ENCODE results near the gene MARCHF2. TPM values are rescaled to one million over a fixed set of nuclear protein-coding genes. Genes with fewer than 3 reads are reported as not detected.

Gene MARCHF2
- 82.6 and 90.2 TPM in 2 replicates for total RNA-seq

GRCh38 chr19:8412783-8413628 lies at the start of gene MARCHF2:
TSS of gene MARCHF2 (plus strand) at chr19:8413305. CDS start at chr19:8421841, 8,536 bp downstream.

DNA sequence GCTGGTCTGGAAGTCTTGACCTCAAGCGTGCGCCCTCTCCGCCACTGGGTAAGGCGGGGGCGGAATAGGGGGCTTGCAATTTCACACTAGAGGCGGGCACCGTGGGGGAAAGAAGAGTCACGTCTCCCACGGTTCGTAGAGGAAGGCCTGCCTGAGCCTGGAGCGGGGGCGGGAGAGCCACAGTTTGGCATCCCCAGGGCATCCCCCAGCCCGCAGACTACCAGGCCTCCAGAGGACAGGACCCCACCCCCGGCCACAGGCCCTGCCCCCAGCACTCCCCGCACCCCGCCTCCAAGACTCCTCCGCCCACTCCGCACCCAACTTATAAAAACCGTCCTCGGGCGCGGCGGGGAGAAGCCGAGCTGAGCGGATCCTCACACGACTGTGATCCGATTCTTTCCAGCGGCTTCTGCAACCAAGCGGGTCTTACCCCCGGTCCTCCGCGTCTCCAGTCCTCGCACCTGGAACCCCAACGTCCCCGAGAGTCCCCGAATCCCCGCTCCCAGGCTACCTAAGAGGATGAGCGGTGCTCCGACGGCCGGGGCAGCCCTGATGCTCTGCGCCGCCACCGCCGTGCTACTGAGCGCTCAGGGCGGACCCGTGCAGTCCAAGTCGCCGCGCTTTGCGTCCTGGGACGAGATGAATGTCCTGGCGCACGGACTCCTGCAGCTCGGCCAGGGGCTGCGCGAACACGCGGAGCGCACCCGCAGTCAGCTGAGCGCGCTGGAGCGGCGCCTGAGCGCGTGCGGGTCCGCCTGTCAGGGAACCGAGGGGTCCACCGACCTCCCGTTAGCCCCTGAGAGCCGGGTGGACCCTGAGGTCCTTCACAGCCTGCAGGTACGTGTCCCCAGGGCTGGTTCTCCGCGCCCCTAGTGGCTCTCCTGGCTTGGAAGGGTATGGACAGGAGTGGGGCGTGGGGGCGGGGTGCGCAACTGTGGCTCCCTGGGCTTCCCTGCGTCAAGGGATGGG lies 49.0 kb upstream of the MARCHF2 start, which contains the start of gene ANGPTL4:
Gene ANGPTL4, plus strand, starts transcription at position 353 of the 969 bp plus-strand sequence. Its CDS starts 167 bp downstream, at position 520.

DNA sequence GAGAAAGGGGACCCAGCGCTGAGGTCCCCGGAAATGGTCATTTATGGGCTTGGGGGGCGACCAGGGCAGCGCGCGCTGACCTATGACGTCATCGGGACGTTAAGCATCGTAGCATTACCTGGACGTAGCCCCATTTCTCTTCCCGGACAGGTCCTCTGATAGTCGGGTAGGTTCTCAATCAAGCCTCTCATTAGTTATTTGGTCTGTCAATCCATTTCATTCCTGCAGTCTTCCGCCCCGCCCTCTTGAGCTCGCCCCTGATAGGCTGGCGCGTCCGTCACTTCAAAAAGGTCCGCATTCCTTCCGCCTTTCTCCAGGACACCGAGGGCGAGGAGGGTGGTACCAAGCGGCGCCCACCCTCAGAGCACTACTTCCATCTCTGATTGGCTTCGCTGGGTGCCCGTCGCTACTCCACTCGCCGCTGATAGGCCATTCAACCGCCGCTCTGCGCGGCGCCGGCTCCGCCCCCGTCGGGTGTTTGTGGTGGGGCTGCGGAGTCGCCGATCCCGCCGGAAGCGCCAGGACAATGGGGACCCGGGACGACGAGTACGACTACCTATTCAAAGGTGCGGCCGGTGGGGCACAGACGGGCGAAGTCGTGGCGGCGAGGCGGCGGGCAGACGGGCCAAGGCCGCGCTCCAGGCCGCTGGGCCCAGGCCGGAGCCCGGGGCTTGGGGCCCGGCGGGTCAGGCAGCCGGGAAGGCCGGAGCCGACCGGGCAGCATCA lies 23.1 kb upstream of the MARCHF2 start, which contains the start of gene RAB11B:
Gene RAB11B, plus strand, starts transcription at position 470 of the 726 bp plus-strand sequence. Its CDS starts 57 bp downstream, at position 527.

GRCh38 chr19:8444677-8445487 lies 31.8 kb downstream of the MARCHF2 start, which contains the start of gene HNRNPM:
TSS of gene HNRNPM (plus strand) at chr19:8444975. CDS start at chr19:8444999, 24 bp downstream.

Small RNAs within 50 kb of the gene (small RNA-seq; reads per million reads assigned to genes)
- not detected for gene MIR4999

Other genes with a start within 250 kb of the MARCHF2 start
- gene CERS4, start 203.9 kb upstream of the MARCHF2 start, total RNA-seq: 1.8 and 1.9 TPM in 2 replicates
- gene CD320, start 104.9 kb upstream of the MARCHF2 start, total RNA-seq: 18.2 and 24.7 TPM in 2 replicates
- 5.7 and 20.6 TPM in 2 replicates for gene NDUFA7, start 91.9 kb upstream of the MARCHF2 start, total RNA-seq
- gene RPS28, start 91.8 kb upstream of the MARCHF2 start, total RNA-seq: 66.5 and 96.5 TPM in 2 replicates
- gene KANK3, start 70.0 kb upstream of the MARCHF2 start, total RNA-seq: 0.16 and 0.61 TPM in 2 replicates
- gene ANGPTL4, start 49.1 kb upstream of the MARCHF2 start, total RNA-seq: 1.2 and 4.4 TPM in 2 replicates
- 23.3 and 26.8 TPM in 2 replicates for gene RAB11B, start 22.9 kb upstream of the MARCHF2 start, total RNA-seq
- 36.7 and 37.2 TPM in 2 replicates for gene HNRNPM, start 31.7 kb downstream of the MARCHF2 start, total RNA-seq
- gene PRAM1, start 89.3 kb downstream of the MARCHF2 start, total RNA-seq: 0.12 and 0.32 TPM in 2 replicates
- 5.2 and 7.7 TPM in 2 replicates for gene ZNF414, start 100.9 kb downstream of the MARCHF2 start, total RNA-seq
- 0.85 and 2.8 TPM in 2 replicates for gene MYO1F, start 164.1 kb downstream of the MARCHF2 start, total RNA-seq
- gene ADAMTS10, start 197.4 kb downstream of the MARCHF2 start, total RNA-seq: 21.5 and 31.0 TPM in 2 replicates
- gene NFILZ, start 217.3 kb downstream of the MARCHF2 start, total RNA-seq: not detected in 2 replicates

All from hair follicle dermal papilla cell (primary cell).